Activated CD4-positive, alpha-beta T cell treated with anti-CD3 and anti-CD28 coated beads for 24 hours (primary cell): ENCODE results near the gene PKN1.
A peak's percentile ranks its signal among the peaks of the same experiment; 100 is the strongest.

Experiments
- DNase-seq, 2 donors: peaks; one replicate each; pipeline ENCODE4 v3.0.0-alpha.2; 2020; ENCODE audit warnings: low read depth in 2 of 2

PKN1 gene

GRCh38 chr19:14463747-14464146 lies 30.6 kb downstream of the PKN1 start:
- no peak for DNase-seq

DNA sequence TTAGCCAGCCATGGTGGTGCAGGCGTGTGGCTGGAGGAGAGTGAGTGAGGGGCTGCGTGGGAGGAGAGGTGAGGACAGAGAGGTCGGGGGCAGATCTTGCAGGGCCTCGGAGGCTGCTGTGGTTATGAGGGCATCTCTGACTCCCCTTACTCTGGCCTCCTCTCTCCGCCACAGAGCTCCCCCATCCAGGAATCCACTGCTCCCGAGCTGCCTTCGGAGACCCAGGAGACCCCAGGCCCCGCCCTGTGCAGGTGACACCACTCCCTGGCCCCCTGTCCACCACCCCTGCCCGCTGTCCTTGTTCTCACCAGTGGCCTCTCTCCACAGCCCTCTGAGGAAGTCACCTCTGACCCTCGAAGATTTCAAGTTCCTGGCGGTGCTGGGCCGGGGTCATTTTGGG lies 34.3 kb downstream of the PKN1 start:
- no peak for DNase-seq

- DNase-seq: no peak
Measured at GRCh38 chr19:14467816-14468215, 34.7 kb downstream of the PKN1 start.

- DNase-seq: no peak
Measured at GRCh38 chr19:14470031-14470876, 37.1 kb downstream of the PKN1 start.

DNA sequence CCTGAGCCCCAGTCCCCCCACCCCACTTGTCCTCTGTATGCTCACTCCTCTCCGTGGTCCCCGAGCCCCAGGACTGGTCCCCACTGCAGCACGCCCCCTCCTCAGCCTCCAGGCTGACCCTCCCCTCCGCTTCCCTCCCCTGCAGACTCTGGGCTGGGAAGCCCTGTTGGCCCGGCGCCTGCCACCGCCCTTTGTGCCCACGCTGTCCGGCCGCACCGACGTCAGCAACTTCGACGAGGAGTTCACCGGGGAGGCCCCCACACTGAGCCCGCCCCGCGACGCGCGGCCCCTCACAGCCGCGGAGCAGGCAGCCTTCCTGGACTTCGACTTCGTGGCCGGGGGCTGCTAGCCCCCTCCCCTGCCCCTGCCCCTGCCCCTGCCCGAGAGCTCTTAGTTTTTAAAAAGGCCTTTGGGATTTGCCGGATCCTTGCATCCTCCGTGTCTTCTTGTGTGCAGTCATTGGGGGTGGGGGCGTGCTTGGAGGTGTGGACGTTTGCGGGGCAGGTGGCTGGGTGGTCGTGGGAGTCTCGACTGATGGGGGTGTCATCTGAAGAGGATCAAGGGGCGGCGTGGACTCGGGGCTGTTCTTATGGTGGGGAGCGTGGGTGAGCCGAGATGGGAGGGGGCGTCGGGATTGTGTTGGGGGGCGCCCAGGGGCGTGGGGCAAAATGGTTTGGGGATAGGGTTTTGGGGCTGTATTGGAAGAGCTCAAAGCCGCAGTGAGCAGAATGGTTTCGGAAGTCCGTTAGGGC lies 38.5 kb downstream of the PKN1 start:
- DNase-seq: no peak

GRCh38 chr19:14472202-14472938 lies 39.3 kb downstream of the PKN1 start:
- peak; percentile 81 to 85 for DNase-seq

DNA sequence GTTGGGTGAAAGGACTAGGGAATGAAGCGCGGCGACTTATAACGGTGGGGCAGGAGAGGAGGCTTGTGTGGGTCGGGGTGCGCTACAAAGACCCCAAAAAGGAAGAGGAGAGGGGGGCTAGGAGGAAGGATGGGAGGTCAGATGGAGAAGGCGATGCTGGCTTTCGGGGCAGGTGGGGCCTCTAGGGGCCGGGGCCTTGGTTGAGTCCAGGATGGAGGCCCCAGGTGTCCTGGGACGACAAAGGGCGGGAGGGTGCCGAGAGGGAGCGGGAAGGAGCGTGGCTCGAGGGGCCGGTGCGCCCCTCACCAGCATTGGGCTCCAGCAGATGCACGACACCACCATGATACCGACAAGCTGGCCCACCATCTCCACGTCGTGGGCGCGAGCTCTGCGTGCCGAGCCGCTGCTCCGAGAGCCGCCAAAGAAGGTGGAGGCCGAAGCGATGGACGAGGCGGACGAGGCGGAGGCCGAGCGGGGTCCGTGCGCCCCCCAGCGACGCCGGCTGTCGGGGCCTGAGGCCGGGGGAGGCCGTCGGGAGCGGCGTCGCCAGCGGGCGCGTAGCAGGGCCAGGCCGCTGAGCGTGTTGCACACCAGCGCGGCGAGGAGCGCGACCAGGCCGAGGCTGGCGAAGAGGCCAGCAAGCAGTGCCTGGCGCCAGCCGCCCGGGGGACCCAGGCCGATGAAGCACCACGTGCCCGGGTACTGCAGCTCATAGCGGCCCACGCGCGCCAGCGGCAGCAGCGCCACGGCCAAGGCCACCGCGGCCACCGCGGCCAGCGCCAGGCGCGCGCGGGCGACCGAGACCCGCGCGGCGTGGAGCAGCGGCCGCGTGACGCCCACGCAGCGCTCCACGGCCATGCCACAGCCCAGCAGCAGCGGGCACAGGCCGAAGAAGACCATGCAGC lies 40.2 kb downstream of the PKN1 start:
- DNase-seq: no peak

DNA sequence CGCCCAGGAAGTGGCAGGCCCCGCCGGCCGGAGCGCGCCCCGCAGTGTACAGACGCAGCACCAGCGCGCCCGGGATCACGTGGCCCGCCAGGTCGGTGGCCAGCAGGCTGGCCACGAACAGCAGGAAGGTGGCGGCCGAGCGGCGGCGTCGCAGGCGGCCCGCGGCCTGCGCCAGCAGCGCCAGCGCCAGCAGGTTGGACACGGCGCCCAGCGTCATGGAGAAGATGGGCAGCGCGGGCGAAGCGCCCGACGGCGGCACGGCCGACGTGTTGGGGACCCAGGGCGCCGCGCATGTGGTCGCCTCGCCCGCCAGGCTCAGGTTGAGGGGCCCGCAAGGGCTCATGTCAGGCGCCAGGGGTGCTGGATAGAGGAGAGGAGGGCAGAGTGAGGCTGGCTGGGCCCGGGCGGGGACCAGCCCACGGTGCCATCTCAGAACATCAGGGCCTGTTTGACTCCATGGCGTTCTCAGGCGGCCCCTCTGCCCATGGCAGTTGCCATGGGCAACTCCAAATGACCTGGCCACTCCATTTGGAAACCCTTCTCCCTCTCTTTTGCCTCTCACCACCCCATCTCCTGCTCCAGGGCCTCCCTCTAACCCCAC lies 41.0 kb downstream of the PKN1 start:
- no peak for DNase-seq

DNA sequence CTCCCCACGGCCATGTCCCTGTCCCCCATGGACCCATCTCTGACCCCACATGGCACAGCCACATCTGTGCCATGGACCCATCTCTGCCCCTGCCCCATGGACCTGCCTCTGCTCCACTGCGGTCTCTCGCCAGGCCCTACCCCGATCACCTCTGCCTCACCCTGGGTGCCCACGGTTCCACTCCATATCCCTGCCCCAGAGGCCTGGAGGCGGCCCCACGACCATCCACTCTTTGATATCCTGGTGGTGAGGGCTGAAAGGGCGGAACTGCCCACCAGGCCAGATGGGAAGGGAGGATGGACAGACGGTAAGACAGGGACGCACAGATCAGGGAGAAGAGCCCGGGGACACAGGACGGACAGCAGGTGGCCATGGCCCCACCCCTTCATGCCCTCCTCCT lies 41.7 kb downstream of the PKN1 start:
- DNase-seq: no peak

- no peak for DNase-seq
Measured at GRCh38 chr19:14475251-14476073, 42.4 kb downstream of the PKN1 start, which contains the start of gene PTGER1. Gene PTGER1, minus strand, starts transcription at chr19:14475354. Its CDS starts 1,034 bp downstream, at chr19:14474320.

- no peak for DNase-seq
Measured at GRCh38 chr19:14476327-14476672, 43.2 kb downstream of the PKN1 start.

DNA sequence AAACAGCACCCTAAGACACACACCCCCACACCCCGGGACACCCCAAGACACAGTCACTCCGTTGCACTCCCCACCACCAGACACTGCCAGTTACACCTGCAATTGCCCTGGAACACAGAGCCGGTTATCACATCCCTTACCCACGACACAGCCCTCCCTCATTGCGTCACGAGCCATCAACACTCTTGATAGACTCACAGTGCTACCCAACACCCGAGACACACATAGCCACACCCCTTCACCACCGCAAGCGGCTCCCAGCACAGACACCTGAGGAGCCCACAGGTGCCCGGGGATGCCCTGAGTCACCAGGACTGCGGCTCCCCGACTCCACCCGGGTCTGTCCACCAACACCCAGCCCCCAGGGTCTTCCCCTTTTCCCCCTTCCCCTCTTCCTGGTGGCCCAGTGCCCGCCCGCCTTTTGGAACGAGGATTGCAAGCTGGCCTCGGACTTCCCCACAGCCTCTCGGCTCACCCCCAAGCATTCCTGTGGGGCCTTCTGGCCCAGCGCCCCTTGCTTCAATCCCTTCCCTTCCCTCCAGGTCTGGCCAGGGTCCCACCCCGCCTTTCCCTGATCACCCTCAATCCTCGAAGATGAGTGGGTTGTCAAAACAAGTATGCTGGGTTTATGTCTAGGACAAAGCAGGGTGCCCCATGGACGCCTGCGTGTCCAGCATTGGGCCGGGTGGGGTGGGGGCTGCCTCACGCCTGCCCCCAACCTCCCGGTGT lies 43.7 kb downstream of the PKN1 start:
- no peak for DNase-seq

DNA sequence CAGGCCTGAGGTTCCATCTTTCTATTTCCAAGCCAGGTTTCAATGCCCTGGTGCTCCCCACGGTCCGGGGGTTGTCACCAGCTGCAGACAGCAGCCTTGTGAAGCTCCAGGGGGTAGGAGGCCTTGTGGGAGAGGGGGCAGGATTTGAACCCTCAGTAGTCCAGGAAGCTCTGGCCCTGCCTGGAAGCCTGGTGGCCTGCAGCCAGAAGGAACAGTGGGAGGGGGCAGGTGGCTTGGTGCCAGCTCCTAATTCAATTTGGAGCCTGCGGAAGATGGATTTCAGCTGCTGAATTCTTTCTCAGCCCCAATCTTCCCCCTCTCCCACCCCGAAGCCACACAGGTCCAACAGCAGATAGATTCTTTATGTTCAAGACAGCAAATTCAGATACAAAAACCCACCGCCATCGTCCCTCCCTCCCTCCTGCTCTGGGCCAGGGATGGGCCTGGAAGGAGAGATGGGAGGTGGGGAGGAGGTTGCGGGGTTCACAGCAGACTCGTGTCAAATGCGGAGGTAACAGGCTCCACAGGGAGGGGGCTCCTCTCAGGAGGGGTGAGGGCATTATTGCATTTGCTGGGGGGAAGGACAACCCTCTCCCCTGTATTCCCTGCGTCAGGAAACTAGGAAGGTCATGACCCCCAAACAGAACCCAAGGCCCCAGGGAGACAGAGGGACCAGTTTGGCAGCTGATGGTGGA lies 44.5 kb downstream of the PKN1 start:
- no peak for DNase-seq

GRCh38 chr19:14478113-14478545 lies 45.0 kb downstream of the PKN1 start:
- DNase-seq: no peak

DNA sequence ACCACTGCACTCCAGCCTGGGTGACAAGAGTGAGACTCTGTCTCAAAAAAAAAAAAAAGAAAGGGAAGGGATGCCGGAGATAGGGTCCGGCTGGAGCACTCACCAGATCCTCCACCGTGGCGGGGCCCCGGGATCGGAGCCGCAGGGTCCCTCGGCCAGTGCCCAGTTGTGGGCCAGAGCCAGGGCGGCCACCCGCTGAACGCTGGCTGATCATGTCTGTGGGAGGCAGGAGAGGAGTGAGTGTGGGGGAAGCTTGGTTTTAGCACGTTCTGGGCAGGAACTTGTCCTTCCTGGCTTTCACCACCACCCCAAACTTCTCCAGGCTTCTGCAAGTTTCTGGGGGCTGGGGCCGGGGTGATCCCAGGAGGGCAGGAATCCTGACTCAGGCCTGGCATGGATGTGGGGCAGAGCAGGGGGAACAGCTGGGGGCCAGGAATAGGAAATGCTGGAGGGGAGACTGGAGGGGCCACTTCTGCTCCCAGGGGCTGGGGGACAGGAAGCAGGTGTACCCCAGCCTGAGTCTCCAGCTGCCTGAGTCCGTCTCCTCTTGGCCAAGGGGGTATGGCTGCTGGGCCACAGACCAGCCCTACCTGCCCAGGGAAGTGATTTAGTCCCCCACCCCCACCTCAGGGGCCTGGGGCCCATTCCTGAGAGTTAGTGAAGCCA lies 46.3 kb downstream of the PKN1 start:
- DNase-seq: no peak

DNA sequence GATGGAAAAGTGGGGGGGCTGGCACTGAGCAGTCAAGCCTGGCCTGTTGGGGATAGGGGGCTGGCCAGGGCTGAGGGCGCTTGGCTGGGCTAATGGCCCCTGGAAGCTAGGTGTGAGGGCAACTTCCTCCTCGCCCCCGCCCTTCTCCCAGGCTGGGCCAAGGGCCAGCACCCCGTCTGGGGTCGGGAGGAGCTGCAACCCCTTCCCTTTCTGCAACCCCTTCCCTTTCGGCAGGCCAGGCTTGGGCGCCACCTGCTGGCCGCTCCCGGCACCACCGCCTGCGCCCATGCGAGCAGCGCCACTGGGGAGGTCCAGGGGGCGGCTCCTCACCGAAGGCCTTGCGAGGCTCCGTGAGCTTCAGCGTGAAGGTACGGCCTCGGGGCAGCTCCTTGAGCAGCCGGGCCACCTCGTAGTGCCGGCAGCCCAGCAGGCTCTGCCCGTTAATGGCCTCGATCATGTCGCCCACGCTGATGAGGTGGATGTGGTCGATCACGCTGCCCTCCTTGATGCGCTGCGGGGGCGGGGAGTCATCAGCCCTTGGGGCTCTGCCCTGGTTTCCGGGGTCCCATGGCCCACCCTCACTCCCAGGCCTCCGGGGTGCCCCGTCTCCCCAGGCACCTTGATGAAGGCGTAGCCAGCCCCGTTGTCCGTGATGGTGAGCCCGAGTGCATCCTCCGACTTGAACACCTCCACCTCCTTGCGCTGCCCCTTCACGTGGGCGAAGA lies 47.0 kb downstream of the PKN1 start:
- DNase-seq: peak; percentile 54 to 57

GRCh38 chr19:14480700-14481079 lies 47.6 kb downstream of the PKN1 start:
- no peak for DNase-seq
